ENCODE measurements around the gene WHRN. TPM values are rescaled to one million over a fixed set of nuclear protein-coding genes. Genes with fewer than 3 reads are reported as not detected.

WHRN gene
- total RNA-seq, 1 donor from 2014 or later = 6.9 TPM

DNA sequence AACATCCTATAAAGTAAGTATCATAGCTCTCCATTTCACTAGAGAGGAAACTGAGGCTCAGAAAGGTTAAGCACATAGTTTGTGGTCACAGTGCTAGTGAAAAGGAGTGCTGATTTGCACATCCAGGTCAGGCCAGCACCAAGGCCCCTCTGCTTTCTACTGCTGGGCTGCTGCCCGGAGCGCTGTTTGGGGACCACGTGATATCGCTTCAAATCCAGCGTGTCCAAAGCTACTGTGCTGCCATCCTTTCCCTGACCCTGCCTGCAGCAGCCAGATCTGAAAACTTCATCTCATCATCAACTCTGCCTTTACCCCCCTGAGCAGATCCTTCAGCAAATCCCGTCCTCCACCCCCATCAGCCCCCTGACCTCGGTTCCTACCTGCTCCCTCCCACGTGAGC, 76.8 kb downstream of the WHRN start:
- DNase-seq (ENCODE audit: low spot score) = no peak
- H3K9me3 Mint-ChIP-seq (ENCODE audit: low read depth) = no peaks in the 10 kb centered on the region
- H3K27ac Mint-ChIP-seq (ENCODE audit: unreplicated experiment) = no peak overlapping the region
- no peaks in the 10 kb centered on the region for H3K27me3 Mint-ChIP-seq (ENCODE audit: low read depth)
- H3K4me3 Mint-ChIP-seq (ENCODE audit: unreplicated experiment) = no peak overlapping the region
- H3K36me3 Mint-ChIP-seq (ENCODE audit: low read depth) = peaks cover 3% of the 10 kb centered on the region
- TF ChIP-seq, protein P1, sequence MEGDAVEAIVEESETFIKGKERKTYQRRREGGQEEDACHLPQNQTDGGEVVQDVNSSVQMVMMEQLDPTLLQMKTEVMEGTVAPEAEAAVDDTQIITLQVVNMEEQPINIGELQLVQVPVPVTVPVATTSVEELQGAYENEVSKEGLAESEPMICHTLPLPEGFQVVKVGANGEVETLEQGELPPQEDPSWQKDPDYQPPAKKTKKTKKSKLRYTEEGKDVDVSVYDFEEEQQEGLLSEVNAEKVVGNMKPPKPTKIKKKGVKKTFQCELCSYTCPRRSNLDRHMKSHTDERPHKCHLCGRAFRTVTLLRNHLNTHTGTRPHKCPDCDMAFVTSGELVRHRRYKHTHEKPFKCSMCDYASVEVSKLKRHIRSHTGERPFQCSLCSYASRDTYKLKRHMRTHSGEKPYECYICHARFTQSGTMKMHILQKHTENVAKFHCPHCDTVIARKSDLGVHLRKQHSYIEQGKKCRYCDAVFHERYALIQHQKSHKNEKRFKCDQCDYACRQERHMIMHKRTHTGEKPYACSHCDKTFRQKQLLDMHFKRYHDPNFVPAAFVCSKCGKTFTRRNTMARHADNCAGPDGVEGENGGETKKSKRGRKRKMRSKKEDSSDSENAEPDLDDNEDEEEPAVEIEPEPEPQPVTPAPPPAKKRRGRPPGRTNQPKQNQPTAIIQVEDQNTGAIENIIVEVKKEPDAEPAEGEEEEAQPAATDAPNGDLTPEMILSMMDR (IDR thresholded peaks at IDR 0.05) = no peak
- peaks cover 5% of the 10 kb centered on the region for H3K4me1 Mint-ChIP-seq (ENCODE audit: low read depth)

DNA sequence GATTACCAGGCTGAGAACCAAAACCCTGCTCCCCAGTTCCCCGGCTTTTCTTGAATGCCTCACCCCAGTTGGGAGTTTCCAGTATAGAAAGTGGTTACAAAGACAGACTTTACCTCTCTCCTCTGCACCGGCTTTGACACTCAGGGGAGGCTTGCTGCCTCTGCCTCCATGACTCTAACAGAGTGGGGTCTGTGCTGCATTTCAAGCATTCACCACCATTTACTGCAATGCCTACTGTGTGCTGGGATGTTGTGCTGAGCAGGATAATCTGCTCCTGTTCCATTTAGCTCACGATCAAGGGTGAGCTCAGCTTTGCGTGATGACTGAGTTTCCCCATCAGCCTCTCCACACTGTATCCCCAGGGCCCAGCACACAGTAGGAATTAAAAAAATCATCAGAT, 77.6 kb downstream of the WHRN start:
- H3K4me3 Mint-ChIP-seq (ENCODE audit: unreplicated experiment) = no peak overlapping the region
- no peak for DNase-seq (ENCODE audit: low spot score)
- H3K27me3 Mint-ChIP-seq (ENCODE audit: low read depth) = no peaks in the 10 kb centered on the region
- H3K4me1 Mint-ChIP-seq (ENCODE audit: low read depth) = peaks cover 5% of the 10 kb centered on the region
- H3K36me3 Mint-ChIP-seq (ENCODE audit: low read depth) = peaks cover 5% of the 10 kb centered on the region
- no peaks in the 10 kb centered on the region for H3K9me3 Mint-ChIP-seq (ENCODE audit: low read depth)
- TF ChIP-seq, protein P1 (IDR thresholded peaks at IDR 0.05) = no peak
- H3K27ac Mint-ChIP-seq (ENCODE audit: unreplicated experiment) = no peak overlapping the region

DNA sequence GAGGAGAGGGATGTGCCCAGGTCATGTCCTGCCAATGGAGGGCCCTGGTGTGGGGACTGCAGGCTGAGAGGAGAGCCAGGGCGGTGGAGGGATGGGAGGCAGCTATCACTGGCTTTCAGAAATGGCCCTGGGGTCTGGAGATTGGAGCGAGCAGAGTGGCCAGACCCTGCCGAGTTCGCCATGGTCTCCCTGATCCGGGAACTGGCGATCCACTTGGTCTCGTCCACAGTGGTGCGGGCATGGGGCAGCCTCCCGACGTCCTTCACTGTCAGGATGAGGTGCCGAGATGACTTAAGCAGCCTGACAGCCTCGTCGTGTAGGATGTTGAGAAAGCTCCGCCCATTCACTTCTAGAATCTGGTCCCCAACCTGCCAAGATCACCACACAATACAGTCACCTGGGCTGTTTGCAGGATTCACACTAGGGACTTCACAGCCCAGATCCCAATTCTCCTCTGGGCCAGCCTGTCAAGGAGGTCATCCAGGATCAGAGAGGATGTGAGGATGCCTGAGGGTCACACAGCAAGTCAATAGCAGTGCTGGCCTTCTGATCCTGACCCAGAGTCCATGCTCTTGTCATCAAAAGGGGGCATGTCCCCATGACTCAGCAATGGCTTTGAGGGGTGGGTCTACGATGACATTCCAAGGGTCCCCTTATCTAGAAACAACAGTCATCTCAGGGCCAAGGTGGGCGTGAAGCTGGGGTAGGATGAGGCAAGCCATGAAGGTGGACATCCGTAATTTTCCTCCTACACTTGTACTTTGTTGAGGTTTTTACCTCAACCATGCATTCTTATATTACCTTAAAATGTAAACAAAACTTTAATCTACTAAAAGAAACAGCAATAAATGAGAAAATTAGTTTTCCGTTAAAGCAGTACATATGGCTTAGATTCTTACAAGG, 79.0 kb downstream of the WHRN start:
- no peaks in the 10 kb centered on the region for H3K9me3 Mint-ChIP-seq (ENCODE audit: low read depth)
- no peaks in the 10 kb centered on the region for H3K27me3 Mint-ChIP-seq (ENCODE audit: low read depth)
- TF ChIP-seq, protein P1 (IDR thresholded peaks at IDR 0.05) = no peak
- peak; percentile 71 for DNase-seq (ENCODE audit: low spot score)
- no peak overlapping the region for H3K27ac Mint-ChIP-seq (ENCODE audit: unreplicated experiment)
- peaks cover 5% of the 10 kb centered on the region for H3K36me3 Mint-ChIP-seq (ENCODE audit: low read depth)
- H3K4me3 Mint-ChIP-seq (ENCODE audit: unreplicated experiment) = no peak overlapping the region
- H3K4me1 Mint-ChIP-seq (ENCODE audit: low read depth) = peaks cover 5% of the 10 kb centered on the region

DNA sequence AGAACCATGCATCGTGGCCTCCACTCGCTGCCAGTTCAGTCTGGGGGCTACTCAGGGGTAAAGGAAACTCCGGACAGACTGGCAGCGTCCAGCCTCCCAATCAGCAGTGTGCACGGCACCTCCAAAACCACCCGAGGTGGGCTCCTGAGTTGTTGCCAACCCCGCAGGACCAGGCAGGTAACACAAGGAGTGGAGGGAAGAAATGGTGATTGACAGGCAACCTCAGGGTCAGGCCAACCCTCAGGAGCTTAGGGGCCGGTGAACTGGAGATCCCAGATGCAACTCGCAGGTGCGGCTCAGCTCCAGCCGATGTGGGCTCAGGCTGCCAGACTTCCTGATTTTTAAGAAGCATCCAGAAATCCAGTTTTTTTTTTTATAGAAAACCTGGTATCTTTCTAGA, 80.1 kb downstream of the WHRN start:
- DNase-seq (ENCODE audit: low spot score) = peak; percentile 55
- Mint-ChIP-seq H3K27ac (ENCODE audit: unreplicated experiment) (no peak overlapping the region), H3K9me3 (ENCODE audit: low read depth) (no peaks in the 10 kb centered on the region), H3K4me3 (ENCODE audit: unreplicated experiment) (no peak overlapping the region), H3K4me1 (ENCODE audit: low read depth) (peaks cover 5% of the 10 kb centered on the region), H3K36me3 (ENCODE audit: low read depth) (peaks cover 5% of the 10 kb centered on the region), H3K27me3 (ENCODE audit: low read depth) (no peaks in the 10 kb centered on the region)
- TF ChIP-seq, protein P1 (IDR thresholded peaks at IDR 0.05) = no peak

DNA sequence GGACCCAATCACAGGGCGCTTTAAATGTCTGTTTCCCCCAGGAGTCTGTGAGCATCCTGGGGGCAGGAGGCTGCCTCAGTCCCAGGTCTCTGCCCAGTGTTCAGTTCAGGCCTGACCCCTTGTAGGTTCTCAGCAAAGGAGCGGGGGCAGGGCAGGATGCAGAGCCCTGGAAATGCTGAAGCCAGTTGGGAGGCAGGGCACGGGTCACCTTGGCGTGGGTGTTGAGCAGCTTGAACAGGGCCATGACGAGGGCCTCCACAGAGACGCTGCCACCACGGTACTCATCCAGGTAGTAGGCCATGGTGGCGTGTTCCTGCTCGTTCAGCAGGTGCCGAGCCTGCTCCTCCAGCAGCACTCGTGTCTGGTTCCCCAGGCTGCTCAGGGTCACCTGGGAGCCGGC, 81.1 kb downstream of the WHRN start:
- no peaks in the 10 kb centered on the region for H3K27me3 Mint-ChIP-seq (ENCODE audit: low read depth)
- no peaks in the 10 kb centered on the region for H3K9me3 Mint-ChIP-seq (ENCODE audit: low read depth)
- TF ChIP-seq, protein P1 (IDR thresholded peaks at IDR 0.05) = no peak
- H3K36me3 Mint-ChIP-seq (ENCODE audit: low read depth) = peaks cover 5% of the 10 kb centered on the region
- H3K4me3 Mint-ChIP-seq (ENCODE audit: unreplicated experiment) = no peak overlapping the region
- peaks cover 5% of the 10 kb centered on the region for H3K4me1 Mint-ChIP-seq (ENCODE audit: low read depth)
- H3K27ac Mint-ChIP-seq (ENCODE audit: unreplicated experiment) = no peak overlapping the region
- DNase-seq (ENCODE audit: low spot score) = peak; percentile 69
